WI38 (cell line): ENCODE measurements around the gene ENO3.

Experiments
- H3K4me3 ChIP-seq: 2 replicates; pipeline ENCODE4 v1.5.1; 2011; ENCODE audit warnings: low read depth, mild to moderate bottlenecking, control low read depth, low read length
- CTCF ChIP-seq: IDR thresholded peaks from 2 replicates; pipeline ENCODE4 v1.5.1; 2012; ENCODE audit warnings: low read depth, mild to moderate bottlenecking, control low read depth, low read length

The ENO3 gene

DNA sequence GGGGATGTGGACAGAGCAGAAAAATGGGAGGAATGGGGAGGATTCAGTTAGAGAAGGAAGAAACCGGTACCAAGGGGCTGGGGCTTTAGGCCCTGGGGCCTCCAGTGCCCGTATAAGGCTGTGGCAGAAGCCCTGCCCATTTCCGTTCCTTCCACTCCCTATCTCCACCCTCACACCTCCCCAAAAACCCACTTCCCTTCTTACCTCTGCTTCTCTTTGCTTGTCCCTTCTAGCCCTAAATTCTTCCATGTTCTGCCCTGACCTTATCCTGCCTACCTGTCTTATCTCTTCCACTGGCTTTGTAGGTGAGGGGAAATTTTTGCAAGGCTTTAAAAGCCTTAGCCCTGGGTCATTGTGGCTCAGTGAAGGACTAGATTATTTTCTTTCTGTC lies 6.8 kb upstream of the ENO3 start:
- TF ChIP-seq CTCF, result no peak
- H3K4me3 ChIP-seq, result no peak overlapping the region

DNA sequence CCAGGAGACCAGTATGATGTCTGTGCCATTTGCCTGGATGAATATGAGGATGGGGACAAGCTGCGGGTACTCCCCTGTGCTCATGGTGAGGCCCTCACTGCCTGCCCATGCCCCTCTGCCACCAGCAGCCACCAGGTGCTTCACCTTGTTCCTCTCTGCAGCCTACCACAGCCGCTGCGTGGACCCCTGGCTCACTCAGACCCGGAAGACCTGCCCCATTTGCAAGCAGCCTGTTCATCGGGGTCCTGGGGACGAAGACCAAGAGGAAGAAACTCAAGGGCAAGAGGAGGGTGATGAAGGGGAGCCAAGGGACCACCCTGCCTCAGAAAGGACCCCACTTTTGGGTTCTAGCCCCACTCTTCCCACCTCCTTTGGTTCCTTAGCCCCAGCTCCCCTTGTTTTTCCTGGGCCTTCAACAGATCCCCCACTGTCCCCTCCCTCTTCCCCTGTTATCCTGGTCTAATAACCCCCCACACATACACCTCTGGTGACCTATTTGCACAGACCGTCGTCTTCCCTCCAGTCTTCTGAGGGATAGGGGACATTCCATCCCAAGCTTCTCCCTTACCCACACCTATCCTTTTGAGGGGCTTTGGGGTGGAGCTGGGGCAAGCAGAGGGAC lies 6.3 kb upstream of the ENO3 start:
- H3K4me3 ChIP-seq, result peak overlapping the region; percentile 93
- no peak for TF ChIP-seq CTCF

DNA sequence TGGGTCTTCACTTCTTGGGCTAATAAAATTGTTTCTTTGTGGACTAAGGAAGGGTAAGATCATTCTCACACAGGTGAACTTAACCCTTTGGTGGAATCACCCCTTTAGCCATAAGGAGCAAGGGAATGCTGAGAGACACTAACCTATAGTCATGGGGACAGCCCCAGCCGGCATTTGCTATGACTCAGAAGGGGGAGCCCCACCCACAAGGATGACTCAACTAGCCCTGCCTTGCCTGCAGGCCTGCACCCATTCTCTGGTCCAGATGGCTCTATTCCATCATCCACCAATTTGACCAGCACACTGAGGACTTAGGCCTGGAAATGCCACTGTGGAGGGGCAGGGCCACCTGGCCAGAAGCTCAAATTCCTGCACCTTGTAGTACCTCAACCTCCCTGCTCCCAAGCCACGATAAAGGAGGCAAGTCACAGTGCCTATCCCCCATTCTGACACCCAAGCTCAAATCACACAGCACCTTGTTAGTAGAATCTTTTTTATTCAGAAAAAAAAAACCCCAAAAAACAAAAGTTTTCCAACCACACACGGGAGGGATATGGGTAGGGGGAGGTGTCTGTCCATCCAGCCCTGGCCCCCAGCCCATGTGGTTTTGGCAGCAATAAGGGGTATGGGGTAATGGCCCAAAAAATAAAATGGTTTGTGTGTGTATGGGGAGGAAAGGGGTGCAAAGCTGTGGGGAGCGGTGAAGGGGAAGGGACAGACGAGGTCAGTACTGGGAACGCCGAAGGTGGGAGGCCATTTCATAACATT lies 5.6 kb upstream of the ENO3 start:
- peak overlapping the region; percentile 93 for H3K4me3 ChIP-seq
- no peak for TF ChIP-seq CTCF

DNA sequence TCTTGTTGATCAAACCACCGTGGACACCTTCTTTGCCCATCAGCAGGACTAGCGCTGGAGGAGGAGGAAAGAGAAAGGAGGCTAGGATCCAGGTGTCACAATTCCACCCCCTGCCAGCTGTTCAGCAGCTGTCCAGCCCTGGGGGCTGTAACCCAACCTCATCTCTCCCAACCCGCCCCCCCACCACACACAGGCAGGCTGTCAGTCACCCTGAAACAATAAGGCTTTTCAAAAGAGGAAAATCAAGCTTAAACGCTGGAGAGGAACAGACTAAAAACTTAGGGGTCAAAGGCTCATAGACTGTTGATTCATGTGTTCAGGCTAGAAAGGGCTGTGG lies 5.0 kb upstream of the ENO3 start:
- H3K4me3 ChIP-seq, result peak overlapping the region; percentile 93
- TF ChIP-seq CTCF, result no peak

DNA sequence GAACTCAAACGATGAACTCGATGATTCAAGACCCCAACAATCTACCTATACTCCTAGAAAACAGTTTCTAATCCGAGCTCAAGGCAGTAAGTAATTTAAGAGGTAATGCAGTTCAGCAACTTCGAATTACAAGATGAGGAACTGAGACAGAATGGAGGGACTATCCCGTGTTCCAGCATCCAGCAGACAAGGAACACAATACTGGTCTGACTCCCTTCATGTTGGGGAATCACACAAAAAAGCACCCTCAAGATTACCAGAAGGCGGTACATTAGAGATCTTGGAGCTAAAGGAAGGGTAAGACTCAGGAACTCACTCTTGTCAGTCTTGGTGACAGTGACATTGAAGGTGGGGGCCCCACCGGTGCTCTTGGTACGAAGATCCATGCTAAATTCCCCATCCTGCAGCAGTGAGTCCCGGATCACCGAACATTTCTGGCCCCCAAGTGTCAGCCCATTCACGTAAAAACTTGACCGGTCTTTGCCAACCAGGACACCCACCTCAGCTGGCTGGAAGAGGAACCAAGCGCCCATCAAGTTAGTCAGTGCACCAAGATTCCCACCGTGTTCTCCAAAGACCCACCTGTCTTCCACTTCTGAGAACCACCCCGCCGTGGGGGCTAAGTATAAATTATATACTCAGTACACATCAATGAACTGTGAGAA lies 4.5 kb upstream of the ENO3 start:
- peak overlapping the region; percentile 93 for H3K4me3 ChIP-seq
- no peak for TF ChIP-seq CTCF

DNA sequence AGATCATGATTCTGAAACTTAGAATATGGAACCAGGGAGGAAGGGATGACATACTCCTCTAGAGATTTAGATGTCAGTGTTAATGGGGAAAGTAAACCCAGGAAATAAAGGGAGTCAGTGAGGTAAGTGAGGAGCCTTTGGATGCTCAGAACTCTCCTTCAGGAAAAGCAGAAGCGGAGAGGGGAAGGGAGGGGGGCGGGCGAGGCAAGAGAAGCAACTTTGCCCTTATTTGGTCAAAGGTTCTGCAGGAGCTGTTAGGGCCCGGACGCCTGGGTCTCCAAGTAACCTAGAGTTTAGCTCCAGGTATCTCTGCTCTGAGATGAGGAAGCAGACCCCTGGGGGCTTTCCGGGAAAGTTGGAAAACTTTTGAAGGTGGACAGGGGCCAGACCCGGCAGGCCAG lies 3.9 kb upstream of the ENO3 start:
- peak overlapping the region; percentile 93 for H3K4me3 ChIP-seq
- TF ChIP-seq CTCF, result no peak
